NCI-H2171 treated with DMSO at 0.1 percent for 48 hours (cell line): ENCODE results near the gene CBX8.

ENCODE experiments used
- DNase-seq: peaks from one replicate; lab custom pipeline; 2025; lab: John Stamatoyannopoulos, UW

Gene CBX8

GRCh38 chr17:79835470-79835899 is 38.6 kb upstream of the CBX8 start:
- no peak for DNase-seq

GRCh38 chr17:79834565-79835469 is 37.9 kb upstream of the CBX8 start:
- no peak for DNase-seq

- DNase-seq: no peak
Measured at GRCh38 chr17:79833744-79834564, 37.1 kb upstream of the CBX8 start.

GRCh38 chr17:79833110-79833450 is 36.2 kb upstream of the CBX8 start:
- DNase-seq: no peak

GRCh38 chr17:79832218-79833109 is 35.6 kb upstream of the CBX8 start:
- no peak for DNase-seq

- DNase-seq: no peak
Measured at GRCh38 chr17:79831265-79832217, 34.7 kb upstream of the CBX8 start.

GRCh38 chr17:79830763-79831264 is 33.9 kb upstream of the CBX8 start:
- DNase-seq: no peak

- no peak for DNase-seq
Measured at GRCh38 chr17:79830303-79830702, 33.4 kb upstream of the CBX8 start.

GRCh38 chr17:79829457-79829856 is 32.6 kb upstream of the CBX8 start:
- no peak for DNase-seq

- no peak for DNase-seq
Measured at GRCh38 chr17:79829004-79829403, 32.1 kb upstream of the CBX8 start.

GRCh38 chr17:79826841-79827578 is 30.1 kb upstream of the CBX8 start:
- no peak for DNase-seq

GRCh38 chr17:79826204-79826680 is 29.4 kb upstream of the CBX8 start:
- DNase-seq: no peak

- no peak for DNase-seq
Measured at GRCh38 chr17:79825580-79825921, 28.7 kb upstream of the CBX8 start.

- DNase-seq: no peak
Measured at GRCh38 chr17:79824893-79825579, 28.2 kb upstream of the CBX8 start.

- no peak for DNase-seq
Measured at GRCh38 chr17:79824234-79824633, 27.4 kb upstream of the CBX8 start.

- no peak for DNase-seq
Measured at GRCh38 chr17:79822583-79823124, 25.8 kb upstream of the CBX8 start.

- no peak for DNase-seq
Measured at GRCh38 chr17:79821331-79822095, 24.6 kb upstream of the CBX8 start.

- no peak for DNase-seq
Measured at GRCh38 chr17:79820959-79821330, 24.1 kb upstream of the CBX8 start.
